ENCODE measurements around the gene TANC1.

Gene TANC1

DNA sequence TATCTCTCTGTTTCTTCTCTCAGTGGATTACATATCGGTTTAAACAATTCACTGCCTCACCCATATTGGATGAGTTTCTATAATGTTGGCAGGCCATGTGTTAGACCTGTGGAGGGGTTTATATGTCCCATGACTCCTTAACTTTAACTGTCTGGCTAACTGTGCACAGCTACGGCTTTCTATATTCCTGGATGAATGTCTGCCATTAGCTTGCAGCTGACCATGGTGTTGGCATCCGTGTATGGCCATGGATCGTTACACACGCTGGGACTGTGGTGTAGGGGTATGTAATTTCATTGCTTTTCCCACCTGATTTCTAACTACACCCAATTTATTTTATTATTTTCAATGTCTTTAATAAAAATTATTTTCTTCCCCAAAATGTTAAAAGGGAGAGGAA lies 3.3 kb upstream of the TANC1 start:
- Histone ChIP-seq H3K36me3 (ENCODE audit: insufficient read depth, low read length) (no peaks in the 10 kb centered on the region; the same call in 1 of the 2 replicates), H4K20me1 (ENCODE audit: insufficient read depth, low read length) (no peaks in the 10 kb centered on the region), H3K4me1 (ENCODE audit: insufficient read depth, low read length) (peaks cover 13% of the 10 kb centered on the region), H2AFZ (ENCODE audit: low read depth, low read length) (no peak overlapping the region), H3K9me3 (ENCODE audit: insufficient read depth, low read length, severe bottlenecking) (no peaks in the 10 kb centered on the region), H3K4me2 (ENCODE audit: insufficient read depth, low read length) (no peak overlapping the region), H3K79me2 (ENCODE audit: insufficient read depth, low read length) (peaks cover 6% of the 10 kb centered on the region), H3K9ac (ENCODE audit: low read depth, low read length) (no peak overlapping the region), H3K27me3 (ENCODE audit: insufficient read depth, low read length, poor library complexity) (peaks cover 12% of the 10 kb centered on the region), H3K4me3 (ENCODE audit: low read depth in 1 of 2, low read length in 2 of 2) (no peak overlapping the region), H3K27ac (ENCODE audit: low read length) (no peak overlapping the region)
- TF ChIP-seq EZH2 (IDR thresholded peaks at IDR 0.05; ENCODE audit: borderline replicate concordance, low read depth, low read length, severe bottlenecking), result no peak
- TF ChIP-seq, protein P1, sequence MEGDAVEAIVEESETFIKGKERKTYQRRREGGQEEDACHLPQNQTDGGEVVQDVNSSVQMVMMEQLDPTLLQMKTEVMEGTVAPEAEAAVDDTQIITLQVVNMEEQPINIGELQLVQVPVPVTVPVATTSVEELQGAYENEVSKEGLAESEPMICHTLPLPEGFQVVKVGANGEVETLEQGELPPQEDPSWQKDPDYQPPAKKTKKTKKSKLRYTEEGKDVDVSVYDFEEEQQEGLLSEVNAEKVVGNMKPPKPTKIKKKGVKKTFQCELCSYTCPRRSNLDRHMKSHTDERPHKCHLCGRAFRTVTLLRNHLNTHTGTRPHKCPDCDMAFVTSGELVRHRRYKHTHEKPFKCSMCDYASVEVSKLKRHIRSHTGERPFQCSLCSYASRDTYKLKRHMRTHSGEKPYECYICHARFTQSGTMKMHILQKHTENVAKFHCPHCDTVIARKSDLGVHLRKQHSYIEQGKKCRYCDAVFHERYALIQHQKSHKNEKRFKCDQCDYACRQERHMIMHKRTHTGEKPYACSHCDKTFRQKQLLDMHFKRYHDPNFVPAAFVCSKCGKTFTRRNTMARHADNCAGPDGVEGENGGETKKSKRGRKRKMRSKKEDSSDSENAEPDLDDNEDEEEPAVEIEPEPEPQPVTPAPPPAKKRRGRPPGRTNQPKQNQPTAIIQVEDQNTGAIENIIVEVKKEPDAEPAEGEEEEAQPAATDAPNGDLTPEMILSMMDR (IDR thresholded peaks at IDR 0.05; ENCODE audit: borderline replicate concordance, extremely low read depth, low read length, poor library complexity, severe bottlenecking), result no peak
- ATAC-seq (ENCODE audit: insufficient read depth, low read depth) (no peak), DNase-seq (no peak)

DNA sequence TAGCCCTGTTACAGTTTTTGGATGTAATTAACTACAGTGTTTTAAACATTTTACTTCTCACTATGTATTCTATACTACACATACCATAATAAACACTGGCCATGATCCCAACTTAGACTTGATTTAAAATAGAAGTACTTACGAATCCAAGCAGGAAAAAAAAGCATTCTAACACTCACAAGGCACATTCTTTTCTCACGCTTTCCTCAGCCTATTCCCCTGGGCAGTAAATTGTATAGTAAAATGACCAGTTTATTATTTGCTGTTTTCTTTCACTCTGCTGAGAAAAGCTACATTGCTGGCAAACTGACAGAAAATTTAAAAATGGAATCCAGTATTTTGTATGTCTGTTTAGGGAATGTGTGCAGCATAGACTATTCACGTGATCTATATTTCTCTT lies 2.8 kb upstream of the TANC1 start:
- H3K27me3 ChIP-seq (ENCODE audit: insufficient read depth, low read length, poor library complexity), result peaks cover 12% of the 10 kb centered on the region
- TF ChIP-seq EZH2 (IDR thresholded peaks at IDR 0.05; ENCODE audit: borderline replicate concordance, low read depth, low read length, severe bottlenecking), result no peak
- TF ChIP-seq, protein P1 (IDR thresholded peaks at IDR 0.05; ENCODE audit: borderline replicate concordance, extremely low read depth, low read length, poor library complexity, severe bottlenecking), result no peak

DNA sequence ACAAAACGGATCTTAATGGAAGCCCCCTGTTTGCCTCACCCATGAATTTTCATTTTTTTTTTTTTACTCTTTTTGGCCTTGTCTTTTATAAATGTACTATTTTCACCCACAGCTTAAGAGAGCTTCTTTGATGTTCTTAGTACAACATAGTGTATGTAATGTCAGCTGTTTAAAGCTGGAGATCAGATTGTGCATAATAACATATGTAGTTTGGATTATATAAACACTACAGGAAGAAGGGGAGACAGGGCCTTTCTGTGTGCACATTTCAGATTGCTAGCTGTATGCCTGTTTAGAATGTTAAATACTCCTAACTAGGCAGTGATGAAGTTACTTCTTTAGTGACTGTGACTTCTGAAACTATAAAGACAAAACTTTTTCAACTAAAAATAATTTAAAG lies 2.1 kb upstream of the TANC1 start:
- H3K27me3 ChIP-seq (ENCODE audit: insufficient read depth, low read length, poor library complexity), result peaks cover 12% of the 10 kb centered on the region
- TF ChIP-seq EZH2 (IDR thresholded peaks at IDR 0.05; ENCODE audit: borderline replicate concordance, low read depth, low read length, severe bottlenecking), result no peak
- TF ChIP-seq, protein P1 (IDR thresholded peaks at IDR 0.05; ENCODE audit: borderline replicate concordance, extremely low read depth, low read length, poor library complexity, severe bottlenecking), result no peak
- H3K9me3 ChIP-seq (ENCODE audit: insufficient read depth, low read length, severe bottlenecking), result no peaks in the 10 kb centered on the region
- no peak overlapping the region for H3K4me3 ChIP-seq (ENCODE audit: low read depth in 1 of 2, low read length in 2 of 2)
- no peak overlapping the region for H2AFZ ChIP-seq (ENCODE audit: low read depth, low read length)
- H3K4me2 ChIP-seq (ENCODE audit: insufficient read depth, low read length), result no peak overlapping the region
- no peak overlapping the region for H3K9ac ChIP-seq (ENCODE audit: low read depth, low read length)
- peaks cover 22% of the 10 kb centered on the region for H3K4me1 ChIP-seq (ENCODE audit: insufficient read depth, low read length)
- peaks cover 6% of the 10 kb centered on the region for H3K79me2 ChIP-seq (ENCODE audit: insufficient read depth, low read length)
- ATAC-seq (ENCODE audit: insufficient read depth, low read depth) (no peak), DNase-seq (no peak)
- H4K20me1 ChIP-seq (ENCODE audit: insufficient read depth, low read length), result peaks cover 5% of the 10 kb centered on the region; the same call in 1 of the 2 replicates
- H3K36me3 ChIP-seq (ENCODE audit: insufficient read depth, low read length), result no peaks in the 10 kb centered on the region; the same call in 1 of the 2 replicates
- no peak overlapping the region for H3K27ac ChIP-seq (ENCODE audit: low read length)

More for the DNA sequence above, 2.8 kb upstream of the TANC1 start:
- H4K20me1 ChIP-seq (ENCODE audit: insufficient read depth, low read length), result peaks cover 3% of the 10 kb centered on the region; the same call in 1 of the 2 replicates
- H3K4me3 ChIP-seq (ENCODE audit: low read depth in 1 of 2, low read length in 2 of 2), result no peak overlapping the region
- H3K27ac ChIP-seq (ENCODE audit: low read length), result no peak overlapping the region
- H3K4me2 ChIP-seq (ENCODE audit: insufficient read depth, low read length), result no peak overlapping the region
- ATAC-seq (ENCODE audit: insufficient read depth, low read depth) (no peak), DNase-seq (no peak)
- no peak overlapping the region for H2AFZ ChIP-seq (ENCODE audit: low read depth, low read length)
- H3K36me3 ChIP-seq (ENCODE audit: insufficient read depth, low read length), result no peaks in the 10 kb centered on the region; the same call in 1 of the 2 replicates
- peaks cover 6% of the 10 kb centered on the region for H3K79me2 ChIP-seq (ENCODE audit: insufficient read depth, low read length)
- H3K4me1 ChIP-seq (ENCODE audit: insufficient read depth, low read length), result peaks cover 18% of the 10 kb centered on the region
- H3K9me3 ChIP-seq (ENCODE audit: insufficient read depth, low read length, severe bottlenecking), result no peaks in the 10 kb centered on the region
- H3K9ac ChIP-seq (ENCODE audit: low read depth, low read length), result no peak overlapping the region

Data from DND-41 (cell line).